Ovary (tissue), 9 donors: Measurements from ENCODE around the gene ZNF138. TPM values are rescaled to one million over a fixed set of nuclear protein-coding genes. Genes with fewer than 3 reads are reported as not detected.

Source experiments
- DNase-seq, 5 donors: peaks; one replicate each; pipeline ENCODE4 v3.0.0-alpha.2; 2019 to 2020
- H3K27ac ChIP-seq, 2 donors: fragments of 200-600 bp; one replicate each; pipeline versions ENCODE4 v1.5.1 to v1.8.0; 2019 to 2022
- H3K27me3 ChIP-seq: fragments of 200-600 bp; one replicate; pipeline ENCODE4 v1.8.0; 2022
- H3K36me3 ChIP-seq: fragments of 200-600 bp; sonication (generic); one replicate; pipeline ENCODE4 v1.5.1; 2019
- H3K4me1 ChIP-seq: one replicate; pipeline ENCODE4 v1.8.1; 2013; ENCODE audit warnings: mild to moderate bottlenecking, moderate library complexity; ENCODE audit not compliant: insufficient read depth
- H3K4me3 ChIP-seq: fragments of 200-600 bp; sonication (generic); one replicate; pipeline ENCODE4 v1.5.1; 2017
- H3K9me3 ChIP-seq, 2 donors: fragments of 200-600 bp in 1 of 2; sonication (generic) in 1 of 2; one replicate each; pipeline versions ENCODE4 v1.5.1 to v1.8.1; 2013 to 2019; ENCODE audit warnings: mild to moderate bottlenecking in 1 of 2, moderate library complexity in 1 of 2
- EP300 ChIP-seq: sonication (generic); formaldehyde crosslinking; IDR thresholded peaks from one replicate; pipeline ENCODE4 v1.6.1; 2017; ENCODE audit warnings: antibody characterized with exemption
- POLR2A ChIP-seq: fragments of 450-650 bp; IDR thresholded peaks from one replicate; pipeline ENCODE4 v1.6.1; 2017; ENCODE audit warnings: antibody characterized with exemption, mild to moderate bottlenecking, moderate library complexity
- WGBS, 3 donors: extraction: QIAGEN DNeasy Blood & Tissue Kit in 1 of 3; methylation state at CpG; one replicate each; pipeline versions ENCODE4 v1.1.5 to v1.1.7; 2013 to 2017; 5-methylcytosine and 5-hydroxymethylcytosine counted together
- intact Hi-C, 4 donors: fragments of 100-400 bp; cut with DNase I; formaldehyde crosslinking; loops; one replicate each; pipeline versions ENCODE4 v1.11.0 to v1.15.1; 2022 to 2023
- polyA plus RNA-seq, 2 donors: library from polyadenylated mRNA; stranded (reverse); fragments of 200-250 nt in 1 of 2; fragments of 350-450 nt in 1 of 2; fragmentation: Illumina TruSeq in 1 of 2; extraction: RNeasy Lipid Tissue Mini Kit (QIAGEN cat#74804) in 1 of 2; gene quantifications; one replicate each; pipeline ENCODE4 v1.2.3, GENCODE V29; 2013 to 2014
- total RNA-seq, 7 donors: library from RNA; depleted of rRNA in 2 of 7; stranded (reverse); fragments of >200 nt in 2 of 7; fragmentation: NEBNext Ultra II Directional in 3 of 7; extraction: Animal tissue kit (Norgen Biotek cat#: 25700) in 3 of 7; gene quantifications; one replicate each; pipeline versions ENCODE4 v1.1.0 to v1.2.4, GENCODE V29; 2016 to 2023
- TF ChIP-seq, protein P1 (sequence below), 3 donors: fragments of 450-650 bp in 2 of 3; fragments of 200-600 bp in 1 of 3; IDR thresholded peaks; one replicate each; pipeline versions ENCODE4 v1.5.1 to v1.8.0; 2016 to 2022; ENCODE audit warnings: antibody characterized with exemption in 3 of 3, mild to moderate bottlenecking in 1 of 3
- donor health status: DM: no; HTN: no; CAD: no; lungs with moderate emphysema.
- donor health status: DM: no; HTN: no; CAD: no.
- donor health status: Bipolar disorder and iron deficiency.
- donor health status: DM: yes; HTN: yes; CAD: no.
- donor health status: DM: no; HTN: no; CAD: no.
- donor health status: DM: yes; HTN: yes; CAD: no.

ZNF138 gene
- total and polyA plus RNA-seq, 9 donors: 5.3 to 14.1 (median 9.9) TPM

DNA sequence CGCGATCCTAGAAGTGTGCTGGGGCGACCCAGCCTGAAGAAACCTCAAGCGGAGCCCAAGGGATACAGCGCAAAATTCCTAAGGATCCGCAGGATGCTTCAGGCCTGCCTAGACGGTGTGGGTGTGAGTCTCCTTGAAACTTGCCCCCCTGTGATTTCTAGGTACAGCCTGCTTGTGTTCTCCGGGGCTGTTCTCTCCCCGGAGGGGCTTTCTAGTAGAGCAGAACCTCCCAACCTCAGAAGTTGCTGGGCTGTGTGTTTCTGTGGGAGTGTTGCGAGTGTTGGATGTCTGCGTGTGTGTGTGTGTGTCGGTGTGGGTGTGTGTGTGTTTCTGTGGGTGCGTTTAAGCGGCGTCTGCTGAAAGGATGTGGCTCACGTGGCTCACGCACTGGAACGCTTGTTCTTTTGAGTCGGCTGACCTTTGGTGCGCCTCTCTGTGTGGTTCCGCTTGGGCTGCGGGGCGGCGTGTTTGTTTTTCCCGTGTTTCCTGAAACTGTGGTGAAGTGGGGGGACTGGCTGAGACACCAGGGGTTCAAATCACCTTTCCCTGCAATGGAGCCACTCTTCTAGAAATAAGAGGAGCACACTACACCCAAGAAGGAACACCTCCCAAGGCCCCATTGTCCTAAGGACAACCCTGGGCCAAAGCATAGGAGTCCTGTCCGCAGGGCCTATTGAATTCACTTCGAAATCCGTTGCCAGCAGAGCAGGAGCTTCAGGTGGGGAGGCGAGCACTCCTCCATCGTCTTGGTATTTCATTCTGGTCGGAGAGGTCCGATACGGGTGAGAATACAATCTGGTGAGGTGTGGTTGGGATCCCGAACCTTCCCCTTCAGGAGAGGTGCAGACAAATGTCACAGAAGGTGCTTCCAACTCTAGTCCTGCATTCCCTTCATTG is 83.7 kb downstream of the ZNF138 start:
- WGBS, 3 donors: 71 to 81% (median 80%) methylated on average over 34 of the region's 34 CpGs
- Histone ChIP-seq H3K27ac (no peak overlapping the region), H3K4me3 (no peak overlapping the region), H3K27me3 (no peaks in the 10 kb centered on the region), H3K36me3 (no peaks in the 10 kb centered on the region), H3K4me1 (no peaks in the 10 kb centered on the region), H3K9me3 (no peaks in the 10 kb centered on the region)
- intact Hi-C loops: no loop called here
- no peak for TF ChIP-seq EP300
- TF ChIP-seq, protein P1, sequence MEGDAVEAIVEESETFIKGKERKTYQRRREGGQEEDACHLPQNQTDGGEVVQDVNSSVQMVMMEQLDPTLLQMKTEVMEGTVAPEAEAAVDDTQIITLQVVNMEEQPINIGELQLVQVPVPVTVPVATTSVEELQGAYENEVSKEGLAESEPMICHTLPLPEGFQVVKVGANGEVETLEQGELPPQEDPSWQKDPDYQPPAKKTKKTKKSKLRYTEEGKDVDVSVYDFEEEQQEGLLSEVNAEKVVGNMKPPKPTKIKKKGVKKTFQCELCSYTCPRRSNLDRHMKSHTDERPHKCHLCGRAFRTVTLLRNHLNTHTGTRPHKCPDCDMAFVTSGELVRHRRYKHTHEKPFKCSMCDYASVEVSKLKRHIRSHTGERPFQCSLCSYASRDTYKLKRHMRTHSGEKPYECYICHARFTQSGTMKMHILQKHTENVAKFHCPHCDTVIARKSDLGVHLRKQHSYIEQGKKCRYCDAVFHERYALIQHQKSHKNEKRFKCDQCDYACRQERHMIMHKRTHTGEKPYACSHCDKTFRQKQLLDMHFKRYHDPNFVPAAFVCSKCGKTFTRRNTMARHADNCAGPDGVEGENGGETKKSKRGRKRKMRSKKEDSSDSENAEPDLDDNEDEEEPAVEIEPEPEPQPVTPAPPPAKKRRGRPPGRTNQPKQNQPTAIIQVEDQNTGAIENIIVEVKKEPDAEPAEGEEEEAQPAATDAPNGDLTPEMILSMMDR (IDR thresholded peaks at IDR 0.05): no peak
- no peak for TF ChIP-seq POLR2A
- DNase-seq: no peak

DNA sequence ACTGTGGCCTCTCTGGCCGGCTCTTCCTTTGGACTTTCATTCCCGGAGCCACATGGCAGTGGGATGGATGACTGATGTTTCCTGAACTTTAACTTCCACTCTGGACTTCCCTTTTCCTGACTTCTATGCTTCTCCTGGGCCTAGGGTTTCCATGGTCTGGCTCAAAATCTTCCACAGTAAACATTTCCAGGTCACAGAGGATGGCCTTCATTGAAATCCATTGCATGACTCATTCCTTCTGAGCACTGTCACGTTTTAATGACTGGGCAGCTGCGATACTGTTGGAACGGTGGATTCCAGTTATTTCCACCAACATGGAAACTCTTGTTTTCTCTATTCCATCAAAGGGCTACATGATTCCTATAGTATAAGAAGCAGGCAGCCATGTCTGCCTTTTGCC is 84.5 kb downstream of the ZNF138 start:
- no peak for DNase-seq
- no peaks in the 10 kb centered on the region for H3K27me3 ChIP-seq
- H3K4me3 ChIP-seq: no peak overlapping the region
- no peaks in the 10 kb centered on the region for H3K9me3 ChIP-seq
- intact Hi-C loops: no loop called here
- no peaks in the 10 kb centered on the region for H3K4me1 ChIP-seq
- no peak for TF ChIP-seq EP300
- no peak for TF ChIP-seq POLR2A
- H3K36me3 ChIP-seq: no peaks in the 10 kb centered on the region
- WGBS, 3 donors: 69 to 93% (median 89%) methylated on average over 5 of the region's 5 CpGs
- H3K27ac ChIP-seq: no peak overlapping the region

DNA sequence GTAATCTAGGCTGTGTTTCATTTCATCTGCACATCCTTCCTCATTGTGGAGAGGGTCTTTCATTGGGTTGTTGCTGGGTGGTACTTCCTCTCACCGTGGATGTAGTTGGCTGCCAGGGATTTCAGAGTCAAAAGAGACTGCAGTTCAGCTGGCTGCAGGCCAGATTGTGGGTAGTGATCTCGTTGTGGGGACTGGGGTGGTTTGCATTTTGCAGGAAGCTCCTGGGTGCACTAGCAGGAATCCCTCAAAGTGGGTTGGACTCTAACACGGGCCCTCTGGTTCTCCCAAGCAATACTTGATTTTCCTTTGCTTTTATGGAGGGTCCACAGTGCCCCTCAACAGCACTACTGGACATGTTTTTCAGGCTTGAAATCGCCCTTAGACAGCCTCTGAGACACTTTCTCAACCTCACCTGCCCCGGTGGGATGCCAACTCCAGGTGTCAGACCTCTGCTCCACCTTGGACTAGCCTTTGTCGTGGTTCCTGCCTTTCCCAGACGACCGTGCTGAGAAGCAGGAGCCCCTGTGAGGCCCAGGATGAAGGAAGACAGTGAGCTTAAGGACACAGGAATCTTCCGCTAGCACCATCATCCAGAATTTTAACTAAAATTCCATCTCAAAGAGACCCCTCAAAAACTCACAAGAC is 85.0 kb downstream of the ZNF138 start:
- H3K36me3 ChIP-seq: no peaks in the 10 kb centered on the region
- 80 to 88% (median 81%) methylated on average over 9 of the region's 9 CpGs for WGBS, 3 donors
- no peak for DNase-seq
- H3K27ac ChIP-seq: no peak overlapping the region
- no peaks in the 10 kb centered on the region for H3K4me1 ChIP-seq
- intact Hi-C loops: no loop called here
- TF ChIP-seq POLR2A (no peak), EP300 (no peak)
- TF ChIP-seq, protein P1 (IDR thresholded peaks at IDR 0.05): no peak
- no peak overlapping the region for H3K4me3 ChIP-seq
- H3K9me3 ChIP-seq: no peaks in the 10 kb centered on the region
- H3K27me3 ChIP-seq: no peaks in the 10 kb centered on the region

DNA sequence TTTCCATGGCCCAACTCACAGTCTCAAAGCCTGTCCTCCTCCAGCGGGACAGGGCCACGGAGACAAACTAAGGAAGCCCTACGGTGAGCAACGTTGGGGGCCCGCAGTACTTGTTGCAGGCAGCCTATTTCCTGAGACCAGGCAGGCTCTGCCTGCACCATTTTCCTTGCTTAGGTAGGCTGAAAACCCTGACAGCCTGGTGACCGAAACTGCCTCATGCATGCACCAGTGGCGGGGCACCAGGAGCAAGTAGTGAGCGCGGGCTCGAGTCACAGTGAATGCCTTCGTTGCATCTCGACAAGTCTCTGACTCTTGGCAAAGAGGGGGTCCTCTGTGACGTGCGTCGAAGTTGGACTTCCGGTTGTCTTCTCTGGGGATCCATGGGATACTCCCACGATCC is 85.6 kb downstream of the ZNF138 start:
- no peaks in the 10 kb centered on the region for H3K36me3 ChIP-seq
- 94 to 96% (median 94%) methylated on average over 17 of the region's 17 CpGs for WGBS, 3 donors
- intact Hi-C loops: no loop called here
- no peaks in the 10 kb centered on the region for H3K9me3 ChIP-seq
- no peak overlapping the region for H3K27ac ChIP-seq
- H3K27me3 ChIP-seq: no peaks in the 10 kb centered on the region
- no peak overlapping the region for H3K4me3 ChIP-seq
- DNase-seq: no peak
- TF ChIP-seq POLR2A: no peak
- TF ChIP-seq, protein P1 (IDR thresholded peaks at IDR 0.05): no peak
- TF ChIP-seq EP300: no peak
- no peaks in the 10 kb centered on the region for H3K4me1 ChIP-seq
